K562 (cell line): ENCODE results near the gene C2orf92. TPM values are rescaled to one million over a fixed set of nuclear protein-coding genes. Genes with fewer than 3 reads are reported as not detected.
A peak's percentile ranks its signal among the peaks of the same experiment; 100 is the strongest.

Source experiments
- ARID1B ChIP-seq: fragments of 450-650 bp; IDR thresholded peaks from 2 replicates; pipeline ENCODE4 v1.6.1; 2016; ENCODE audit warnings: antibody characterized with exemption, mild to moderate bottlenecking, inconsistent platforms
- BRF2 ChIP-seq: IDR thresholded peaks from 3 replicates; pipeline ENCODE4 v1.6.1; 2011; ENCODE audit warnings: borderline replicate concordance, mild to moderate bottlenecking; ENCODE audit not compliant: insufficient read length, insufficient read depth
- DMBX1 ChIP-seq: fragments of 250-450 bp; sonication (Bioruptor Pico); IDR thresholded peaks from 2 replicates; pipeline ENCODE4 v1.8.0; 2022; ENCODE audit warnings: inconsistent platforms, mild to moderate bottlenecking, moderate library complexity, borderline replicate concordance
- GTF3C2 ChIP-seq: IDR thresholded peaks from 3 replicates; pipeline ENCODE4 v1.6.1; 2011; ENCODE audit warnings: borderline replicate concordance, mild to moderate bottlenecking, moderate library complexity; ENCODE audit not compliant: insufficient read length; ENCODE audit errors: extremely low read depth
- HMG20B ChIP-seq: fragments of 250-450 bp; sonication (Bioruptor Pico); IDR thresholded peaks from 2 replicates; pipeline ENCODE4 v1.5.0; 2021; ENCODE audit warnings: mild to moderate bottlenecking
- MAFK ChIP-seq: IDR thresholded peaks from 2 replicates; pipeline ENCODE4 v1.6.1; 2011; ENCODE audit warnings: low read length, improper control_type of control experiment
- PRPF4 ChIP-seq: fragments of 200-400 bp; formaldehyde crosslinking; IDR thresholded peaks from one replicate; pipeline ENCODE4 v1.6.1; 2017; ENCODE audit warnings: low read length, low read depth, mild to moderate bottlenecking; ENCODE audit not compliant: insufficient read depth, poor library complexity, severe bottlenecking
- PURB ChIP-seq: sonication (generic); formaldehyde crosslinking; IDR thresholded peaks from 2 replicates; pipeline ENCODE4 v1.9.0; 2021; ENCODE audit warnings: low read depth, mild to moderate bottlenecking, missing genetic modification reagents
- PYGO2 ChIP-seq: fragments of 450-650 bp; IDR thresholded peaks from 2 replicates; pipeline ENCODE4 v1.6.1; 2016; ENCODE audit warnings: mild to moderate bottlenecking, missing genetic modification characterization, moderate library complexity, missing compliant biosample characterization
- SMARCC2 ChIP-seq: fragments of 450-650 bp; IDR thresholded peaks from 2 replicates; pipeline ENCODE4 v1.6.1; 2017; ENCODE audit warnings: antibody characterized with exemption, moderate library complexity, mild to moderate bottlenecking, low read depth
- SNRNP70 ChIP-seq: fragments of 200-400 bp; formaldehyde crosslinking; optimal IDR thresholded peaks from 2 replicates; pipeline ENCODE3; 2017; ENCODE audit warnings: low read depth, low read length
- TRIM24 ChIP-seq, 2 experiments: fragments of 450-650 bp; IDR thresholded peaks; 2 replicates each; pipeline ENCODE4 v1.6.1; 2016
- ZC3H8 ChIP-seq: fragments of 450-650 bp; IDR thresholded peaks from 2 replicates; pipeline ENCODE4 v1.6.1; 2017
- ZNF133 ChIP-seq: fragments of 250-450 bp; sonication (Bioruptor Pico); IDR thresholded peaks from 2 replicates; pipeline ENCODE4 v1.4.0; 2020; ENCODE audit warnings: mild to moderate bottlenecking
- ZNF75A ChIP-seq: fragments of 450-650 bp; formaldehyde crosslinking; IDR thresholded peaks from 2 replicates; pipeline ENCODE4 v1.4.0; 2020; ENCODE audit warnings: mild to moderate bottlenecking
- polyA plus RNA-seq, 8 experiments: library from polyadenylated mRNA; depleted of rRNA in 4 of 8; stranded (reverse) in 5 of 8; unstranded in 3 of 8; fragments of >200 nt; fragmentation: Nextera tagmentation in 2 of 8; fragmentation: Illumina TruSeq in 1 of 8; extraction: Ambion mirVana in 2 of 8; extraction: Trizol in 1 of 8; gene quantifications; 2 replicates each; pipeline versions ENCODE4 v1.2.1 to v1.2.3, GENCODE V29; 2011 to 2014; ENCODE audit warnings: inconsistent platforms in 1 of 8, missing spikeins in 1 of 8
- total RNA-seq, 7 experiments: library from RNA; depleted of rRNA in 6 of 7; stranded (reverse); fragments of >200 nt in 6 of 7; fragmentation: Illumina TruSeq in 2 of 7; extraction: Trizol in 2 of 7; gene quantifications; 2 replicates each; pipeline versions ENCODE4 v1.2.1 to v1.2.3, GENCODE V29; 2011 to 2021; ENCODE audit warnings: low replicate concordance in 1 of 7
- TF ChIP-seq, protein P1 (sequence below): IDR thresholded peaks from 2 replicates; pipeline ENCODE4 v1.6.1; 2014; ENCODE audit warnings: antibody characterized with exemption
- TF ChIP-seq, protein P2 (sequence below), 2 experiments: IDR thresholded peaks; 2 replicates each; pipeline ENCODE4 v1.6.1; 2012; ENCODE audit warnings: improper control_type of control experiment in 2 of 2, low read depth in 2 of 2, low read length in 2 of 2, borderline replicate concordance in 1 of 2
- TF ChIP-seq, protein P3 (sequence below): fragments of 450-650 bp; IDR thresholded peaks from one replicate; pipeline ENCODE4 v1.6.1; 2018; ENCODE audit warnings: mild to moderate bottlenecking, moderate library complexity; ENCODE audit not compliant: partially characterized antibody

C2orf92 gene
- total and polyA plus RNA-seq, 9 of the 15 experiments (the other 6 are each of a cell fraction or from before 2014, with no cell fraction given): 0.65 to 6.8 (median 3.6) TPM

- no peak for TF ChIP-seq BRF2
- no peak for TF ChIP-seq SMARCC2
- TF ChIP-seq SNRNP70: no peak
- TF ChIP-seq GTF3C2: no peak
- no peak for TF ChIP-seq PYGO2 (tag)
- TF ChIP-seq ZNF75A: no peak
- TF ChIP-seq, protein P1, sequence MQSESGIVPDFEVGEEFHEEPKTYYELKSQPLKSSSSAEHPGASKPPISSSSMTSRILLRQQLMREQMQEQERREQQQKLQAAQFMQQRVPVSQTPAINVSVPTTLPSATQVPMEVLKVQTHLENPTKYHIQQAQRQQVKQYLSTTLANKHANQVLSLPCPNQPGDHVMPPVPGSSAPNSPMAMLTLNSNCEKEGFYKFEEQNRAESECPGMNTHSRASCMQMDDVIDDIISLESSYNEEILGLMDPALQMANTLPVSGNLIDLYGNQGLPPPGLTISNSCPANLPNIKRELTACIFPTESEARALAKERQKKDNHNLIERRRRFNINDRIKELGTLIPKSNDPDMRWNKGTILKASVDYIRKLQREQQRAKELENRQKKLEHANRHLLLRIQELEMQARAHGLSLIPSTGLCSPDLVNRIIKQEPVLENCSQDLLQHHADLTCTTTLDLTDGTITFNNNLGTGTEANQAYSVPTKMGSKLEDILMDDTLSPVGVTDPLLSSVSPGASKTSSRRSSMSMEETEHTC: peak; percentile 61; the same call in 1 of the 2 replicates
- TF ChIP-seq TRIM24 (IDR thresholded peaks at IDR 0.05): no peak
- no peak for TF ChIP-seq HMG20B (CRISPR knock-in tag)
- TF ChIP-seq ZC3H8: no peak
- TF ChIP-seq PURB (CRISPR knock-in tag): no peak
- TF ChIP-seq ARID1B: no peak; the same call in 1 of the 2 replicates
- TF ChIP-seq MAFK: no peak
- TF ChIP-seq DMBX1: no peak
- TF ChIP-seq, protein P2, sequence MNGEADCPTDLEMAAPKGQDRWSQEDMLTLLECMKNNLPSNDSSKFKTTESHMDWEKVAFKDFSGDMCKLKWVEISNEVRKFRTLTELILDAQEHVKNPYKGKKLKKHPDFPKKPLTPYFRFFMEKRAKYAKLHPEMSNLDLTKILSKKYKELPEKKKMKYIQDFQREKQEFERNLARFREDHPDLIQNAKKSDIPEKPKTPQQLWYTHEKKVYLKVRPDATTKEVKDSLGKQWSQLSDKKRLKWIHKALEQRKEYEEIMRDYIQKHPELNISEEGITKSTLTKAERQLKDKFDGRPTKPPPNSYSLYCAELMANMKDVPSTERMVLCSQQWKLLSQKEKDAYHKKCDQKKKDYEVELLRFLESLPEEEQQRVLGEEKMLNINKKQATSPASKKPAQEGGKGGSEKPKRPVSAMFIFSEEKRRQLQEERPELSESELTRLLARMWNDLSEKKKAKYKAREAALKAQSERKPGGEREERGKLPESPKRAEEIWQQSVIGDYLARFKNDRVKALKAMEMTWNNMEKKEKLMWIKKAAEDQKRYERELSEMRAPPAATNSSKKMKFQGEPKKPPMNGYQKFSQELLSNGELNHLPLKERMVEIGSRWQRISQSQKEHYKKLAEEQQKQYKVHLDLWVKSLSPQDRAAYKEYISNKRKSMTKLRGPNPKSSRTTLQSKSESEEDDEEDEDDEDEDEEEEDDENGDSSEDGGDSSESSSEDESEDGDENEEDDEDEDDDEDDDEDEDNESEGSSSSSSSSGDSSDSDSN (IDR thresholded peaks at IDR 0.05; ENCODE audit: borderline replicate concordance in 1 of 2, low read depth in 2 of 2, low read length in 2 of 2): no peak
- TF ChIP-seq, protein P3, sequence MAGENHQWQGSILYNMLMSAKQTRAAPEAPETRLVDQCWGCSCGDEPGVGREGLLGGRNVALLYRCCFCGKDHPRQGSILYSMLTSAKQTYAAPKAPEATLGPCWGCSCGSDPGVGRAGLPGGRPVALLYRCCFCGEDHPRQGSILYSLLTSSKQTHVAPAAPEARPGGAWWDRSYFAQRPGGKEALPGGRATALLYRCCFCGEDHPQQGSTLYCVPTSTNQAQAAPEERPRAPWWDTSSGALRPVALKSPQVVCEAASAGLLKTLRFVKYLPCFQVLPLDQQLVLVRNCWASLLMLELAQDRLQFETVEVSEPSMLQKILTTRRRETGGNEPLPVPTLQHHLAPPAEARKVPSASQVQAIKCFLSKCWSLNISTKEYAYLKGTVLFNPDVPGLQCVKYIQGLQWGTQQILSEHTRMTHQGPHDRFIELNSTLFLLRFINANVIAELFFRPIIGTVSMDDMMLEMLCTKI: no peak
- no peak for TF ChIP-seq PRPF4
- no peak for TF ChIP-seq ZNF133 (CRISPR knock-in tag)
Observed at GRCh38 chr2:97673915-97674283, 4.4 kb downstream of the C2orf92 start (continued).
